Breast epithelium (tissue), 3 donors: ENCODE measurements around the gene GREB1.

ENCODE experiments used
- CTCF ChIP-seq, 3 donors: fragments of 450-650 bp; IDR thresholded peaks; one replicate each; pipeline ENCODE4 v1.5.1; 2016 to 2017; ENCODE audit warnings: antibody characterized with exemption in 3 of 3, mild to moderate bottlenecking in 3 of 3, moderate library complexity in 3 of 3
- POLR2A ChIP-seq: fragments of 450-650 bp; IDR thresholded peaks from one replicate; pipeline ENCODE4 v1.6.1; 2016; ENCODE audit warnings: antibody characterized with exemption, mild to moderate bottlenecking, moderate library complexity
- POLR2AphosphoS5 ChIP-seq, 3 donors: sonication (generic); formaldehyde crosslinking; IDR thresholded peaks; one replicate each; pipeline ENCODE4 v1.6.1; 2017; ENCODE audit warnings: antibody characterized with exemption in 3 of 3

- TF ChIP-seq POLR2A = no peak
- TF ChIP-seq CTCF (IDR thresholded peaks at IDR 0.05) = no peak
- no peak for TF ChIP-seq POLR2AphosphoS5 (IDR thresholded peaks at IDR 0.05)
Measured at GRCh38 chr2:11578986-11579774, 45.3 kb downstream of the GREB1 start.
